Endothelial cell (in vitro differentiated cells): ENCODE data around the gene SLC25A52. TPM values are rescaled to one million over a fixed set of nuclear protein-coding genes. Genes with fewer than 3 reads are reported as not detected.

Source experiments
- DNase-seq: peaks from one replicate; pipeline ENCODE4 v3.0.0; 2021; ENCODE audit warnings: low spot score
- H3K27ac Mint-ChIP-seq: one replicate; pipeline ENCODE4 v1.8.0; 2021; ENCODE audit warnings: mixed read lengths, inconsistent platforms; ENCODE audit not compliant: unreplicated experiment
- H3K27me3 Mint-ChIP-seq: one replicate; pipeline ENCODE4 v1.8.0; 2021; ENCODE audit warnings: mild to moderate bottlenecking, moderate library complexity, mixed read lengths, inconsistent platforms; ENCODE audit not compliant: unreplicated experiment
- H3K36me3 Mint-ChIP-seq: one replicate; pipeline ENCODE4 v1.8.0; 2021; ENCODE audit warnings: mild to moderate bottlenecking, low read depth, mixed read lengths, inconsistent platforms; ENCODE audit not compliant: unreplicated experiment
- H3K4me1 Mint-ChIP-seq: one replicate; pipeline ENCODE4 v1.8.0; 2021; ENCODE audit warnings: mild to moderate bottlenecking, mixed read lengths, inconsistent platforms; ENCODE audit not compliant: unreplicated experiment
- H3K4me3 Mint-ChIP-seq: one replicate; pipeline ENCODE4 v1.8.0; 2021; ENCODE audit warnings: mild to moderate bottlenecking, mixed read lengths, inconsistent platforms; ENCODE audit not compliant: unreplicated experiment
- H3K9me3 Mint-ChIP-seq: one replicate; pipeline ENCODE4 v1.8.0; 2021; ENCODE audit warnings: mixed read lengths, inconsistent platforms; ENCODE audit not compliant: unreplicated experiment
- total RNA-seq: library from RNA; stranded (reverse); fragmentation: NEBNext Ultra II Directional; extraction: Animal tissue kit (Norgen Biotek cat#: 25700); gene quantifications from one replicate; pipeline ENCODE4 v1.2.1, GENCODE V29; 2021; ENCODE audit not compliant: unreplicated experiment
- TF ChIP-seq, protein P1 (sequence below): fragments of 200-600 bp; sonication (generic); IDR thresholded peaks from one replicate; pipeline ENCODE4 v1.5.0; 2021; ENCODE audit warnings: antibody characterized with exemption; ENCODE audit not compliant: unreplicated experiment

Gene SLC25A52
- total RNA-seq, 1 donor from 2014 or later: 0.23 TPM

DNA sequence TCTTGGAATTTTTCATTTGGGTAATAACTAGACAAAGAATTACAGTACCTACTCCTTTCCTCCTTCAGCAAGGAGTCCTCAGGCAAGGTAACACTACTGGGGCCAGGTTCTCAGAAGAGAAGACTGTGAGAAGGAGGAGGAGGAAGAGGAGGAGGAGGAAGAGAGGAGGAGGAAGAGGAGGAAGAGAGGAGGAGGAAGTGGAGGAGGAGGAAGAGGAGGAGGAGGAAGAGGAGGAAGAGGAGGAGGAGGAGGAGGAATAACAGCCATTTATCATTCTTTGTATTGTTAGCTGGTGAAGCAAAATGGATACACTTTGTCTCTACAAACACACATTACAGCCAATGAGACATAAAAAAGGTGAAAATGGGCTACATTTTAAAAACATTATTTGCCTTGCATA, 32.9 kb upstream of the SLC25A52 start:
- no peak for DNase-seq
- Mint-ChIP-seq H3K27me3 (peaks cover 2% of the 10 kb centered on the region), H3K9me3 (no peaks in the 10 kb centered on the region), H3K4me1 (no peaks in the 10 kb centered on the region), H3K27ac (no peak overlapping the region), H3K4me3 (no peak overlapping the region), H3K36me3 (no peaks in the 10 kb centered on the region)
- TF ChIP-seq, protein P1, sequence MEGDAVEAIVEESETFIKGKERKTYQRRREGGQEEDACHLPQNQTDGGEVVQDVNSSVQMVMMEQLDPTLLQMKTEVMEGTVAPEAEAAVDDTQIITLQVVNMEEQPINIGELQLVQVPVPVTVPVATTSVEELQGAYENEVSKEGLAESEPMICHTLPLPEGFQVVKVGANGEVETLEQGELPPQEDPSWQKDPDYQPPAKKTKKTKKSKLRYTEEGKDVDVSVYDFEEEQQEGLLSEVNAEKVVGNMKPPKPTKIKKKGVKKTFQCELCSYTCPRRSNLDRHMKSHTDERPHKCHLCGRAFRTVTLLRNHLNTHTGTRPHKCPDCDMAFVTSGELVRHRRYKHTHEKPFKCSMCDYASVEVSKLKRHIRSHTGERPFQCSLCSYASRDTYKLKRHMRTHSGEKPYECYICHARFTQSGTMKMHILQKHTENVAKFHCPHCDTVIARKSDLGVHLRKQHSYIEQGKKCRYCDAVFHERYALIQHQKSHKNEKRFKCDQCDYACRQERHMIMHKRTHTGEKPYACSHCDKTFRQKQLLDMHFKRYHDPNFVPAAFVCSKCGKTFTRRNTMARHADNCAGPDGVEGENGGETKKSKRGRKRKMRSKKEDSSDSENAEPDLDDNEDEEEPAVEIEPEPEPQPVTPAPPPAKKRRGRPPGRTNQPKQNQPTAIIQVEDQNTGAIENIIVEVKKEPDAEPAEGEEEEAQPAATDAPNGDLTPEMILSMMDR: no peak

DNA sequence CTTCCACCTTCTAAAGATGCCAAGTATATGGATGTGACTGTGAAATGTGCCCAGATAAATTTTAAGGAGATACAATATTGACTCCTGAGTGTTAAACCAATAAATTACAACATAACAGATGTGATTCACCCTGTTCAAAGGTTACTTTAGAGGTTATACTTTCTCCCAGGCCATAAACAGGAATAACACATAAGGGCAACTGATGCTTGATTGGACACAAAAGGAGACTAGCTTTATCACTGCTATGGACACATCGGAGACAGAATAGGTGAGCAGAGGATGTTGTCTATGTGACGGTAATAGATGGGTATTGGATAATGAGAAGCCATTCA, 31.9 kb upstream of the SLC25A52 start:
- Mint-ChIP-seq H3K27me3 (peaks cover 2% of the 10 kb centered on the region), H3K9me3 (no peaks in the 10 kb centered on the region), H3K4me1 (no peaks in the 10 kb centered on the region), H3K27ac (no peak overlapping the region), H3K4me3 (no peak overlapping the region), H3K36me3 (no peaks in the 10 kb centered on the region)
- TF ChIP-seq, protein P1: no peak
- DNase-seq: no peak

- no peak for DNase-seq
- TF ChIP-seq, protein P1: no peak
- no peaks in the 10 kb centered on the region for H3K9me3 Mint-ChIP-seq
- no peaks in the 10 kb centered on the region for H3K4me1 Mint-ChIP-seq
- no peak overlapping the region for H3K27ac Mint-ChIP-seq
- H3K4me3 Mint-ChIP-seq: no peak overlapping the region
- no peaks in the 10 kb centered on the region for H3K36me3 Mint-ChIP-seq
- peaks cover 2% of the 10 kb centered on the region for H3K27me3 Mint-ChIP-seq
These were observed 31.3 kb upstream of the SLC25A52 start for GRCh38 chr18:31791817-31792579.

GRCh38 chr18:31789409-31789808, 28.7 kb upstream of the SLC25A52 start:
- H3K4me3 Mint-ChIP-seq: no peak overlapping the region
- no peaks in the 10 kb centered on the region for H3K9me3 Mint-ChIP-seq
- TF ChIP-seq, protein P1: no peak
- H3K36me3 Mint-ChIP-seq: no peaks in the 10 kb centered on the region
- H3K27me3 Mint-ChIP-seq: no peaks in the 10 kb centered on the region
- DNase-seq: no peak
- H3K4me1 Mint-ChIP-seq: no peaks in the 10 kb centered on the region
- no peak overlapping the region for H3K27ac Mint-ChIP-seq

GRCh38 chr18:31783059-31783458, 22.4 kb upstream of the SLC25A52 start:
- DNase-seq: no peak
- H3K27ac Mint-ChIP-seq: no peak overlapping the region
- no peaks in the 10 kb centered on the region for H3K27me3 Mint-ChIP-seq
- no peaks in the 10 kb centered on the region for H3K4me1 Mint-ChIP-seq
- peaks cover 5% of the 10 kb centered on the region for H3K9me3 Mint-ChIP-seq
- H3K36me3 Mint-ChIP-seq: peaks cover 10% of the 10 kb centered on the region
- no peak overlapping the region for H3K4me3 Mint-ChIP-seq
- TF ChIP-seq, protein P1: no peak
